Peyer's patch (tissue), 4 donors: ENCODE results near the gene TOMT. TPM values are rescaled to one million over a fixed set of nuclear protein-coding genes. Genes with fewer than 3 reads are reported as not detected.

ENCODE experiments used
- DNase-seq, 3 donors: peaks; one replicate each; pipeline ENCODE4 v3.0.0-alpha.2; 2017 to 2019
- H3K27ac ChIP-seq, 4 donors: fragments of 200-600 bp; sonication (generic); one replicate each; pipeline ENCODE4 v1.5.1; 2016 to 2019
- H3K27me3 ChIP-seq, 2 donors: fragments of 200-600 bp; sonication (generic); one replicate each; pipeline ENCODE4 v1.5.1; 2019
- H3K36me3 ChIP-seq, 3 donors: fragments of 200-600 bp; sonication (generic); one replicate each; pipeline ENCODE4 v1.5.1; 2016 to 2019
- H3K4me1 ChIP-seq, 4 donors: fragments of 200-600 bp; sonication (generic); one replicate each; pipeline ENCODE4 v1.5.1; 2016 to 2019
- H3K4me3 ChIP-seq, 4 donors: fragments of 200-600 bp; sonication (generic); 1 replicate in 3 of 4; 2 replicates in 1 of 4; pipeline ENCODE4 v1.5.1; 2016 to 2019; ENCODE audit warnings: mild to moderate bottlenecking in 1 of 4
- H3K9me3 ChIP-seq, 4 donors: fragments of 200-600 bp; sonication (generic); one replicate each; pipeline ENCODE4 v1.5.1; 2016 to 2019; ENCODE audit warnings: mild to moderate bottlenecking in 1 of 4
- CTCF ChIP-seq, 6 experiments: fragments of 450-650 bp in 4 of 6; fragments of 200-600 bp in 2 of 6; sonication (generic) in 1 of 6; IDR thresholded peaks; one replicate each; pipeline ENCODE4 v1.5.1; 2017 to 2019; ENCODE audit warnings: antibody characterized with exemption in 6 of 6, mild to moderate bottlenecking in 3 of 6, moderate library complexity in 1 of 6
- POLR2A ChIP-seq, 2 donors: fragments of 450-650 bp; IDR thresholded peaks; one replicate each; pipeline ENCODE4 v1.5.1; 2017; ENCODE audit warnings: antibody characterized with exemption in 2 of 2, mild to moderate bottlenecking in 2 of 2, moderate library complexity in 2 of 2
- total RNA-seq, 4 donors: library from RNA; depleted of rRNA; stranded (reverse); fragments of >200 nt; gene quantifications; one replicate each; pipeline ENCODE4 v1.1.0, GENCODE V29; 2016

Gene TOMT
- total RNA-seq, 4 donors from 2014 or later: not detected

GRCh38 chr11:72116019-72116755 lies 10.5 kb downstream of the TOMT start:
- no peaks in the 10 kb centered on the region for H3K9me3 ChIP-seq
- DNase-seq: no peak
- H3K4me1 ChIP-seq: peaks cover 0 to 11% (median 3%) of the 10 kb centered on the region in 4 donors
- TF ChIP-seq POLR2A (IDR thresholded peaks at IDR 0.05): no peak
- TF ChIP-seq CTCF (IDR thresholded peaks at IDR 0.05): no peak
- no peak overlapping the region for H3K4me3 ChIP-seq
- no peaks in the 10 kb centered on the region for H3K27me3 ChIP-seq
- H3K27ac ChIP-seq: no peak overlapping the region
- no peaks in the 10 kb centered on the region for H3K36me3 ChIP-seq

- DNase-seq: no peak
Observed at GRCh38 chr11:72119198-72119597, 13.5 kb downstream of the TOMT start.

GRCh38 chr11:72120930-72121329 lies 15.2 kb downstream of the TOMT start:
- H3K9me3 ChIP-seq: no peaks in the 10 kb centered on the region
- no peak overlapping the region for H3K27ac ChIP-seq
- TF ChIP-seq POLR2A (IDR thresholded peaks at IDR 0.05): no peak
- TF ChIP-seq CTCF (IDR thresholded peaks at IDR 0.05): no peak
- no peak for DNase-seq
- H3K36me3 ChIP-seq: no peaks in the 10 kb centered on the region
- H3K4me3 ChIP-seq: no peak overlapping the region
- H3K27me3 ChIP-seq: no peaks in the 10 kb centered on the region
- H3K4me1 ChIP-seq: no peaks in the 10 kb centered on the region

More at GRCh38 chr11:72119198-72119597, 13.5 kb downstream of the TOMT start:
- Histone ChIP-seq H3K4me1 (no peaks in the 10 kb centered on the region), H3K4me3 (no peak overlapping the region), H3K36me3 (no peaks in the 10 kb centered on the region), H3K9me3 (no peaks in the 10 kb centered on the region), H3K27me3 (no peaks in the 10 kb centered on the region), H3K27ac (no peak overlapping the region)
- no peak for TF ChIP-seq POLR2A (IDR thresholded peaks at IDR 0.05)
- no peak for TF ChIP-seq CTCF (IDR thresholded peaks at IDR 0.05)

- H3K36me3 ChIP-seq: no peaks in the 10 kb centered on the region
- DNase-seq: no peak
- H3K4me1 ChIP-seq: no peaks in the 10 kb centered on the region
- no peaks in the 10 kb centered on the region for H3K9me3 ChIP-seq
- no peak overlapping the region for H3K4me3 ChIP-seq
- no peaks in the 10 kb centered on the region for H3K27me3 ChIP-seq
- no peak overlapping the region for H3K27ac ChIP-seq
- TF ChIP-seq POLR2A (IDR thresholded peaks at IDR 0.05) (no peak), CTCF (IDR thresholded peaks at IDR 0.05) (no peak)
Observed at GRCh38 chr11:72122607-72123006, 16.9 kb downstream of the TOMT start.

- H3K27ac ChIP-seq: no peak overlapping the region
- H3K4me3 ChIP-seq: no peak overlapping the region
- H3K4me1 ChIP-seq: no peaks in the 10 kb centered on the region
- no peaks in the 10 kb centered on the region for H3K36me3 ChIP-seq
- no peak for TF ChIP-seq POLR2A (IDR thresholded peaks at IDR 0.05)
- no peak for TF ChIP-seq CTCF (IDR thresholded peaks at IDR 0.05)
- no peaks in the 10 kb centered on the region for H3K9me3 ChIP-seq
- H3K27me3 ChIP-seq: no peaks in the 10 kb centered on the region
- no peak for DNase-seq
Observed at GRCh38 chr11:72123117-72123653, 17.5 kb downstream of the TOMT start.
